Mesothelial cell of epicardium (in vitro differentiated cells): ENCODE data around the gene A2ML1. TPM values are rescaled to one million over a fixed set of nuclear protein-coding genes. Genes with fewer than 3 reads are reported as not detected.

Experiments
- DNase-seq, 2 experiments: peaks; one replicate each; pipeline ENCODE4 v3.0.0; 2021; ENCODE audit warnings: low spot score in 2 of 2; ENCODE audit not compliant: unreplicated experiment in 2 of 2
- H3K27ac Mint-ChIP-seq: 2 replicates; pipeline ENCODE4 v1.8.0; 2021; ENCODE audit warnings: mixed read lengths
- H3K27me3 Mint-ChIP-seq: 2 replicates; pipeline ENCODE4 v1.8.0; 2021; ENCODE audit warnings: low read depth, mixed read lengths
- H3K36me3 Mint-ChIP-seq: 2 replicates; pipeline ENCODE4 v1.8.0; 2021; ENCODE audit warnings: mixed read lengths
- H3K4me1 Mint-ChIP-seq: 2 replicates; pipeline ENCODE4 v1.8.0; 2021; ENCODE audit warnings: mixed read lengths
- H3K4me3 Mint-ChIP-seq: 2 replicates; pipeline ENCODE4 v1.8.0; 2021; ENCODE audit warnings: mild to moderate bottlenecking, moderate library complexity, mixed read lengths
- H3K9me3 Mint-ChIP-seq: 2 replicates; pipeline ENCODE4 v1.8.0; 2021; ENCODE audit warnings: mixed read lengths
- total RNA-seq: library from RNA; stranded (reverse); gene quantifications from 3 replicates; pipeline ENCODE4 v1.2.1, GENCODE V29; 2021
- TF ChIP-seq, protein P1 (sequence below): fragments of 200-600 bp; sonication (generic); IDR thresholded peaks from one replicate; pipeline ENCODE4 v1.5.0; 2021; ENCODE audit warnings: antibody characterized with exemption; ENCODE audit not compliant: unreplicated experiment

The A2ML1 gene
- total RNA-seq, 1 donor from 2014 or later = 0.13 TPM

DNA sequence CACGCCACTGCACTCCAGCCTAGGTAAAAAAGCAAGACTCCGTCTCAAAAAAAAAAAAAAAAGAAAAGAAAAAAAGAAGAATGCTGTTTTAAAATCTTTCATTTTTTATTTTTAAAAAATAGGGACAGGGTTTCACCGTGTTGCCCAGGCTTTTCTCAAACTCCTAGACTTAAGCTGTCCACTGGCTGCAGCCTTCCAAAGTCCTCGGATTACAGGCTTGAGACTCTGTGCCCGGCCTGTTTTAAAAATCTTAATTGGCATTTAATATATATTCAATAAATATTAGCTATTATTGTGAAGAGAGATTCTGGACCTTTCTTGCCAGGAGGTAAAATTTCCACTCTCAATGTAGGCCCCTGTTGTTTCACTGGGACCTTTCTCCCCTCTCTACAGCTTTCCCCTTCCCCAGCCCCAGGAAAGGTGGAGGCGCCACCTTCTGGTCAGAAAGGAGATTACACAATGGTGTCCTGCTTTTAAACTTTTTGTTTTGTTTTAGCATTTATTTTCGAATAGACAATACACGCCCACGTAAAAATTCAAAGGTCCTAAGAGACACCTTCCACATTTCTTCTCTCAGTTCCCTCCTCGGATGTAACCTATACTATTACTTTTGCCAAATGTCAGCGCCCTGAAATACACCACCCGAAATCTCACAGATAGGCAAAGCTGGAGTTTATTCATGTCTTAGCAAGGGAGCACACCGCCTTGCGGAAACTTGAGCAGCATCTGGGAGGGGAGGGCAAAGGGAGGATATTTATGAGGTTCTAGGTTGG lies 68.1 kb downstream of the A2ML1 start:
- peaks cover 5% of the 10 kb centered on the region for H3K36me3 Mint-ChIP-seq
- no peaks in the 10 kb centered on the region for H3K27me3 Mint-ChIP-seq
- peaks cover 2% of the 10 kb centered on the region for H3K4me1 Mint-ChIP-seq
- DNase-seq = peak; percentile 33 to 74
- H3K9me3 Mint-ChIP-seq = peaks cover 11% of the 10 kb centered on the region
- H3K27ac Mint-ChIP-seq = peak overlapping the region; percentile 82
- H3K4me3 Mint-ChIP-seq = peak overlapping the region; percentile 84
- TF ChIP-seq, protein P1, sequence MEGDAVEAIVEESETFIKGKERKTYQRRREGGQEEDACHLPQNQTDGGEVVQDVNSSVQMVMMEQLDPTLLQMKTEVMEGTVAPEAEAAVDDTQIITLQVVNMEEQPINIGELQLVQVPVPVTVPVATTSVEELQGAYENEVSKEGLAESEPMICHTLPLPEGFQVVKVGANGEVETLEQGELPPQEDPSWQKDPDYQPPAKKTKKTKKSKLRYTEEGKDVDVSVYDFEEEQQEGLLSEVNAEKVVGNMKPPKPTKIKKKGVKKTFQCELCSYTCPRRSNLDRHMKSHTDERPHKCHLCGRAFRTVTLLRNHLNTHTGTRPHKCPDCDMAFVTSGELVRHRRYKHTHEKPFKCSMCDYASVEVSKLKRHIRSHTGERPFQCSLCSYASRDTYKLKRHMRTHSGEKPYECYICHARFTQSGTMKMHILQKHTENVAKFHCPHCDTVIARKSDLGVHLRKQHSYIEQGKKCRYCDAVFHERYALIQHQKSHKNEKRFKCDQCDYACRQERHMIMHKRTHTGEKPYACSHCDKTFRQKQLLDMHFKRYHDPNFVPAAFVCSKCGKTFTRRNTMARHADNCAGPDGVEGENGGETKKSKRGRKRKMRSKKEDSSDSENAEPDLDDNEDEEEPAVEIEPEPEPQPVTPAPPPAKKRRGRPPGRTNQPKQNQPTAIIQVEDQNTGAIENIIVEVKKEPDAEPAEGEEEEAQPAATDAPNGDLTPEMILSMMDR = peak; percentile 97

DNA sequence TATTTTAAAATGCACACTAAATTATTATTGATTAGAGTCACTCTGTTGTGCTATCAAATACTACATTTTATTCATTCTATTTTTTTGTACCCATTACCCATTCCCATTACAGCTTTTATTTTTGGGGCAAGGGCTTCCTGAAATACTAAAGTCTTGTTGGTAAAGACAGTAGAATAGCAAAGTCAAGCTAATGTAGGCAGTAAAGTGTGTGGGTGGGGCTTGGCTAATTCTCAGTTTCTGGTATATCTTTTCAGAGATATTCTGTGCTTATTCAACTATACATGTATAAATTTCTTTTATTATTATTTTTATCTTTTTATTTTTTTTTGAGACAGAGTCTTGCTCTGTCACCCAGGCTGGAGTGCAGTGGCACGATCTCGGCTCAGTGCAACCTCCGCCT lies 69.6 kb downstream of the A2ML1 start:
- no peak overlapping the region for H3K4me3 Mint-ChIP-seq
- no peaks in the 10 kb centered on the region for H3K27me3 Mint-ChIP-seq
- H3K27ac Mint-ChIP-seq = no peak overlapping the region
- H3K4me1 Mint-ChIP-seq = peaks cover 2% of the 10 kb centered on the region
- H3K9me3 Mint-ChIP-seq = peaks cover 6% of the 10 kb centered on the region
- peaks cover 5% of the 10 kb centered on the region for H3K36me3 Mint-ChIP-seq
- TF ChIP-seq, protein P1 = no peak
- DNase-seq = no peak

- H3K27me3 Mint-ChIP-seq = no peaks in the 10 kb centered on the region
- no peaks in the 10 kb centered on the region for H3K36me3 Mint-ChIP-seq
- DNase-seq = no peak
- no peak overlapping the region for H3K4me3 Mint-ChIP-seq
- peaks cover 2% of the 10 kb centered on the region for H3K4me1 Mint-ChIP-seq
- no peak overlapping the region for H3K27ac Mint-ChIP-seq
- peaks cover 7% of the 10 kb centered on the region for H3K9me3 Mint-ChIP-seq
- TF ChIP-seq, protein P1 = no peak
Measured at GRCh38 chr12:8894378-8894777, 72.0 kb downstream of the A2ML1 start.

DNA sequence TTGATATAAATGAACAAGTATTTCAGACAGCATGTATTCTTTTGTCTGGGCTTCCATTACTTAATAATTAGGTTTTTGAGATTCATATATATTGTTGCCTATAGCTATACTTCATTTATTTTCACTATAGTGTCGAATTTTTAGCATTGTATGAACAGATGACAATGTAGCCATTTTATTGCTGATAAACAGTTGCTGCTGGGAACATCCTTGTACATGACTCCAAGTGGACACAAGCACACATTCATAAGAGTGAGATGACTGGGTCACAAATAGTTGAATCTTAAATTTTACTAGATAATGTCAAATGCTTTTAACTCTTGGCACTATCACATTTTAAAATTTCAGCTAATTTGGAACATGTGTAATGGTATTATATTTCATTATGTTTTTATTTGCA lies 72.6 kb downstream of the A2ML1 start:
- H3K4me1 Mint-ChIP-seq = peaks cover 2% of the 10 kb centered on the region
- no peaks in the 10 kb centered on the region for H3K27me3 Mint-ChIP-seq
- H3K9me3 Mint-ChIP-seq = peaks cover 7% of the 10 kb centered on the region
- H3K27ac Mint-ChIP-seq = no peak overlapping the region
- TF ChIP-seq, protein P1 = no peak
- peaks cover 1% of the 10 kb centered on the region for H3K36me3 Mint-ChIP-seq
- no peak overlapping the region for H3K4me3 Mint-ChIP-seq
- no peak for DNase-seq

- Mint-ChIP-seq H3K36me3 (peaks cover 1% of the 10 kb centered on the region), H3K4me1 (no peaks in the 10 kb centered on the region), H3K27me3 (no peaks in the 10 kb centered on the region), H3K9me3 (peaks cover 7% of the 10 kb centered on the region), H3K4me3 (no peak overlapping the region), H3K27ac (no peak overlapping the region)
- no peak for DNase-seq
- TF ChIP-seq, protein P1 = no peak
Measured at GRCh38 chr12:8897081-8897480, 74.7 kb downstream of the A2ML1 start.
